ENCODE data around the gene IFT81.
"Not testable (repeated sequence)": the region's sequence is repeated elsewhere in the genome, so short reads cannot be mapped to it uniquely, and the experiment has no call there.

DNA sequence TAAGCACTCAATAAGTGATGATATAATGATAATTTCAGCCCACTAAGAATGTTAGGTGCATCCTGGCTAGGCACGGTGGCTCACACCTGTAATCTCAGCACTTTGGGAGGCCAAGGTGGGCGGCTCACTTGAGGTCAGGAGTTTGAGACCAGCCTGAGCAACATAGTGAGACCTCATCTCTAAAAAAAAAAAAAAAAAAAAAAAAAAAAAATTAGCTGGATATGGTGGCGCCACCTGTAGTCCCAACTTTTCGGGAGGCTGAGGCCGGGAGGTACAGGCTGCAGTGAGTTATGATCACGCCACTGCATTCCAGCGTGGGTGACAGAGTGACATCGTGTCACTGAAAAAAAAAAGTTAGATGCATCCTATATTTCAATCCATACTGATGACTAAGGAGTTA, 6.9 kb upstream of the IFT81 start:
- TF ChIP-seq, protein P1, sequence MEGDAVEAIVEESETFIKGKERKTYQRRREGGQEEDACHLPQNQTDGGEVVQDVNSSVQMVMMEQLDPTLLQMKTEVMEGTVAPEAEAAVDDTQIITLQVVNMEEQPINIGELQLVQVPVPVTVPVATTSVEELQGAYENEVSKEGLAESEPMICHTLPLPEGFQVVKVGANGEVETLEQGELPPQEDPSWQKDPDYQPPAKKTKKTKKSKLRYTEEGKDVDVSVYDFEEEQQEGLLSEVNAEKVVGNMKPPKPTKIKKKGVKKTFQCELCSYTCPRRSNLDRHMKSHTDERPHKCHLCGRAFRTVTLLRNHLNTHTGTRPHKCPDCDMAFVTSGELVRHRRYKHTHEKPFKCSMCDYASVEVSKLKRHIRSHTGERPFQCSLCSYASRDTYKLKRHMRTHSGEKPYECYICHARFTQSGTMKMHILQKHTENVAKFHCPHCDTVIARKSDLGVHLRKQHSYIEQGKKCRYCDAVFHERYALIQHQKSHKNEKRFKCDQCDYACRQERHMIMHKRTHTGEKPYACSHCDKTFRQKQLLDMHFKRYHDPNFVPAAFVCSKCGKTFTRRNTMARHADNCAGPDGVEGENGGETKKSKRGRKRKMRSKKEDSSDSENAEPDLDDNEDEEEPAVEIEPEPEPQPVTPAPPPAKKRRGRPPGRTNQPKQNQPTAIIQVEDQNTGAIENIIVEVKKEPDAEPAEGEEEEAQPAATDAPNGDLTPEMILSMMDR (IDR thresholded peaks at IDR 0.05), result not testable (repeated sequence)
- not testable (repeated sequence) for TF ChIP-seq POLR2A (IDR thresholded peaks at IDR 0.05)
